ENCODE data around the gene NEIL3.
A peak's percentile ranks its signal among the peaks of the same experiment; 100 is the strongest.

The NEIL3 gene

DNA sequence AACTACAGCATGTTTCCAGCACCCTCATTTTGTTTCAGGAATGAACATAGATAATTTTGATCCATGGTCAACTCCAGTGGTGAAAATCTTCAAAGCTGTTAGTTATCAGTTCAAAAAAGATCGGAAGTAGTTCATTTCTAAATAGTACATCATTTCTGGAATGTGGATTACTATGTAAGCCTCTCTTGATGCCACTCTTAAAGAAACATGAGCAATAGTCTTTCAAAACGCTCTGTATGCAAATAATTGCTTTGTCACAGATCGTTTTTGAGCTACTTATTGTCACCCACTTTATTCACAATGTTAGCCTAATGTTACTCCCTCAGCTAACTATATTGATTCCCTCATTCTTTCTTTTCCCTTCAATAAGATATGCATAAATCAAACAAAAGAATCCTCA is 65.7 kb downstream of the NEIL3 start:
- H3K4me3 ChIP-seq (replicated peaks; ENCODE audit: low read depth, low read length): no peak overlapping the region
- H3K36me3 ChIP-seq (ENCODE audit: control insufficient read depth, insufficient read depth, low read length): no peaks in the 10 kb centered on the region
- no peaks in the 10 kb centered on the region for H3K27me3 ChIP-seq (replicated peaks; ENCODE audit: control insufficient read depth, insufficient read depth, low read length)
- TF ChIP-seq, protein P1, sequence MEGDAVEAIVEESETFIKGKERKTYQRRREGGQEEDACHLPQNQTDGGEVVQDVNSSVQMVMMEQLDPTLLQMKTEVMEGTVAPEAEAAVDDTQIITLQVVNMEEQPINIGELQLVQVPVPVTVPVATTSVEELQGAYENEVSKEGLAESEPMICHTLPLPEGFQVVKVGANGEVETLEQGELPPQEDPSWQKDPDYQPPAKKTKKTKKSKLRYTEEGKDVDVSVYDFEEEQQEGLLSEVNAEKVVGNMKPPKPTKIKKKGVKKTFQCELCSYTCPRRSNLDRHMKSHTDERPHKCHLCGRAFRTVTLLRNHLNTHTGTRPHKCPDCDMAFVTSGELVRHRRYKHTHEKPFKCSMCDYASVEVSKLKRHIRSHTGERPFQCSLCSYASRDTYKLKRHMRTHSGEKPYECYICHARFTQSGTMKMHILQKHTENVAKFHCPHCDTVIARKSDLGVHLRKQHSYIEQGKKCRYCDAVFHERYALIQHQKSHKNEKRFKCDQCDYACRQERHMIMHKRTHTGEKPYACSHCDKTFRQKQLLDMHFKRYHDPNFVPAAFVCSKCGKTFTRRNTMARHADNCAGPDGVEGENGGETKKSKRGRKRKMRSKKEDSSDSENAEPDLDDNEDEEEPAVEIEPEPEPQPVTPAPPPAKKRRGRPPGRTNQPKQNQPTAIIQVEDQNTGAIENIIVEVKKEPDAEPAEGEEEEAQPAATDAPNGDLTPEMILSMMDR (IDR thresholded peaks at IDR 0.05; ENCODE audit: insufficient read depth, low read length, poor library complexity, severe bottlenecking): no peak
- no peak for DNase-seq (ENCODE audit: extremely low read depth, insufficient read length)

DNA sequence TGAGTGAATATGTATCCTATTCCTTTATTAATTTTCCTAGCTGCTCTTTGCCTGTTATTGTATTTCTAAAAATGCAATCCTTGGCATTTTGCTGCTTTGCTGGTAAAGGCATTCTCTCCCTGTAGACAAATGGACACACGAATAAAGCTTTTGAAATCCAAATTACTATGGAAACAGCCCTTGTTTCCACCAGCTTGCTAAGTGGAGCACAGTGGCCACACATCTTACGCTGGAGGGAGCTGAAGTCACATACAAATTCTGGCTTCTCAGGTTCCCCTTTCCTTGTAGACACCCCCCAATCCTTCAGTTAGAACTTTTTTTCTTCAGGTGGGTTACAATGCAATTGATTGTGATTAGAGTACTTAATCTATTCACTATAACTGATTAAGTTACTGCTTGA is 66.3 kb downstream of the NEIL3 start:
- no peak overlapping the region for H3K4me3 ChIP-seq (replicated peaks; ENCODE audit: low read depth, low read length)
- TF ChIP-seq, protein P1 (IDR thresholded peaks at IDR 0.05; ENCODE audit: insufficient read depth, low read length, poor library complexity, severe bottlenecking): no peak
- H3K27me3 ChIP-seq (replicated peaks; ENCODE audit: control insufficient read depth, insufficient read depth, low read length): no peaks in the 10 kb centered on the region
- DNase-seq (ENCODE audit: extremely low read depth, insufficient read length): no peak
- H3K36me3 ChIP-seq (ENCODE audit: control insufficient read depth, insufficient read depth, low read length): no peaks in the 10 kb centered on the region

DNA sequence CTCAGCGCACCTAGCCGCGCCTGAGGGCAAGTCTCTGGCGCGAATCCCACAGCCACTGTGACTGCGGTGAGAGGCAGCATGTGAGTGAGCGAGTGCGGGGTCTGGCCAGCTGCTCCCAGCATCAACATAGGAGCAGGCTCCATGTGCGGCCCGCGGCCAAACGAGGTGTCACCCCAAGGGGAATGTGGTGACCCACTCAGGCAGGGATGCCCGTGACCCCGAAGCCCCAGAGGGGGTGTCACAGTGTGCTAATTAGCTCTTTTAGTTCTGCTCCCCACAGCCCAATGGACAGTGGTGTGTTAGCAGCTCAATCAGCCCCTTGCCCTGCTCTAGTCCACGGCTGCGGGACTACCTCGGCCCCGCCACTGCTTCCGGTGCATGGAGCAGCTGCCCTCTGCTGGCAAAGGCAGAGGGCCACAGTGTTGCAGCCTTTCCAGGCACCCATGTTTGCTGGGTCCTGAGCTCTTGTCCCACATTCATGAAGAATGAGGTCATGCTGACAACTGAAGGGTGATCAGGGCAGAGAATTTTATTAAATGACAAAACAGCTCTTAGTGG is 71.1 kb downstream of the NEIL3 start:
- no peaks in the 10 kb centered on the region for H3K27me3 ChIP-seq (replicated peaks; ENCODE audit: control insufficient read depth, insufficient read depth, low read length)
- no peak for DNase-seq (ENCODE audit: extremely low read depth, insufficient read length)
- H3K36me3 ChIP-seq (ENCODE audit: control insufficient read depth, insufficient read depth, low read length): no peaks in the 10 kb centered on the region
- H3K4me3 ChIP-seq (replicated peaks; ENCODE audit: low read depth, low read length): no peak overlapping the region
- TF ChIP-seq, protein P1 (IDR thresholded peaks at IDR 0.05; ENCODE audit: insufficient read depth, low read length, poor library complexity, severe bottlenecking): peak; percentile 35

DNA sequence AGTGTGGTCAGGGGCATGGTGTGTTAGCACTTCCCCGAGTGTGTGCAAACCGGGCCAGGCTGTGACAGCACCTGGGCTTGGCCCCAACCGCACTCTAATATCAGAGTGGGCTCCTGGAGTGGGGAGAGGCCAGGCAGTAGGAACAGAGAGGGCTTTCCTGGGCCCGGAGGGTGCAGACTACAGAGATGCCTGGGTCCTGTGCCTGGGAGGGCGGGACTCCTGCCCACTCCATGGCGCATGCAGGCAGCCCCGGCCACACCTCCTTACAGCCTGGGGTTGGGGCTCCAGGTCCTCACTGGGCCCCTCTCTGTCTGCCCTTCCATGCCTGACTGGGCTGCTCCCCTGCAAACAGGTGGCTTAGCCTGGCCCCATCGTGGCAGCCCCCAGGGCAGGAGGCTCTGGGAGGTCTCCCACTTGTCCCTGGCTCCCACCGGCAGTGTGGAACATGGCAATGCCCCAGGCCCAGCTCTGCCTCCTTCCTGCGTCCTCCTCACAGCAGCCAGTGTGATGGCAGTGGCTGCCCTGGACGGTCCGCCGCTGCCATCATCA is 72.2 kb downstream of the NEIL3 start:
- TF ChIP-seq, protein P1 (IDR thresholded peaks at IDR 0.05; ENCODE audit: insufficient read depth, low read length, poor library complexity, severe bottlenecking): no peak
- Histone ChIP-seq H3K36me3 (ENCODE audit: control insufficient read depth, insufficient read depth, low read length) (no peaks in the 10 kb centered on the region), H3K27me3 (replicated peaks; ENCODE audit: control insufficient read depth, insufficient read depth, low read length) (no peaks in the 10 kb centered on the region), H3K4me3 (replicated peaks; ENCODE audit: low read depth, low read length) (no peak overlapping the region)
- no peak for DNase-seq (ENCODE audit: extremely low read depth, insufficient read length)

DNA sequence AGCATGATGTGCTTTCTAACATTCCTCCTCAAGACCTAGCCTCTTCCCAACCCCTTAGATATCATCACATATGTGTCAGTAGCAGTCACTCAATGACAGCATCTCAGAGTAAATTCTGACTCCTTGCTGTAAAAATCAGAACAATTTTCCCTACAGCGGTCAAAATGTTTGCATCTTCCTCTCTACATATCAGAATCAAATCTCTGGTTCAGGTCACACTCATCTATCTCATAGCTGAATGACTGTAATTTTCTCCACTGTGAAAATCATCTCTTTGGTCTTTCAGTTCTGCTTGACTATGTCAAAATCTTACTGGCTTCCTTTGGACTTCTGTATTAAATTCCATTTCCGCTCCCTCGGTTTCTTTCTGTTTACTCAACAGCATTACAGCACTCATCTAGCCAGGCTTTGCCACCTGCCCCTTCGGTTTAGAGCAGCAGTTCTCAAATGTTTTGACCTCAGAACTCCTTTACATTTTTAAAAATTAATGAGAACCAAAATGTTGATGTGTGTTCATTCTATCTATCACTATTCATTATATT is 75.3 kb downstream of the NEIL3 start:
- H3K4me3 ChIP-seq (replicated peaks; ENCODE audit: low read depth, low read length): no peak overlapping the region
- no peak for DNase-seq (ENCODE audit: extremely low read depth, insufficient read length)
- no peaks in the 10 kb centered on the region for H3K36me3 ChIP-seq (ENCODE audit: control insufficient read depth, insufficient read depth, low read length)
- no peaks in the 10 kb centered on the region for H3K27me3 ChIP-seq (replicated peaks; ENCODE audit: control insufficient read depth, insufficient read depth, low read length)
- TF ChIP-seq, protein P1 (IDR thresholded peaks at IDR 0.05; ENCODE audit: insufficient read depth, low read length, poor library complexity, severe bottlenecking): no peak
